D721Med (cell line): ENCODE data around the gene NDUFAF2.

ENCODE experiments used
- DNase-seq: peaks from one replicate; pipeline ENCODE4 v3.0.0; 2011; ENCODE audit warnings: low spot score; ENCODE audit not compliant: insufficient read length
- FAIRE-seq: peaks from 2 replicates; lab custom pipeline; 2011; peaks lifted over from hg19 to GRCh38; lab: Jason Lieb, UNC
- CTCF ChIP-seq: IDR thresholded peaks from 2 replicates; pipeline ENCODE4 v1.5.1; 2012; ENCODE audit warnings: mild to moderate bottlenecking, control low read depth; ENCODE audit not compliant: insufficient read depth; ENCODE audit errors: missing control alignments

The NDUFAF2 gene

GRCh38 chr5:60989790-60990189, 44.8 kb downstream of the NDUFAF2 start:
- no peak for TF ChIP-seq CTCF
- DNase-seq (no peak), FAIRE-seq (no peak)

- FAIRE-seq (no peak), DNase-seq (no peak)
- TF ChIP-seq CTCF: no peak
These were observed 47.9 kb downstream of the NDUFAF2 start for GRCh38 chr5:60992871-60993270.

GRCh38 chr5:60993425-60993824, 48.4 kb downstream of the NDUFAF2 start:
- DNase-seq (no peak), FAIRE-seq (no peak)
- no peak for TF ChIP-seq CTCF

- FAIRE-seq (no peak), DNase-seq (no peak)
- TF ChIP-seq CTCF: no peak
These were observed 49.0 kb downstream of the NDUFAF2 start for GRCh38 chr5:60993875-60994571.

- TF ChIP-seq CTCF: no peak
- no peak for FAIRE-seq
- DNase-seq: no peak
These were observed 51.4 kb downstream of the NDUFAF2 start for GRCh38 chr5:60996368-60996767.

GRCh38 chr5:60997721-60998120, 52.7 kb downstream of the NDUFAF2 start:
- TF ChIP-seq CTCF: no peak
- DNase-seq (no peak), FAIRE-seq (no peak)

GRCh38 chr5:61000887-61001286, 55.9 kb downstream of the NDUFAF2 start:
- FAIRE-seq (no peak), DNase-seq (no peak)
- TF ChIP-seq CTCF: no peak
